Measurements from ENCODE around the gene UAP1L1. TPM values are rescaled to one million over a fixed set of nuclear protein-coding genes. Genes with fewer than 3 reads are reported as not detected.

The UAP1L1 gene
- total RNA-seq, 4 donors from 2014 or later = 9.3 to 15.7 (median 12.4) TPM

DNA sequence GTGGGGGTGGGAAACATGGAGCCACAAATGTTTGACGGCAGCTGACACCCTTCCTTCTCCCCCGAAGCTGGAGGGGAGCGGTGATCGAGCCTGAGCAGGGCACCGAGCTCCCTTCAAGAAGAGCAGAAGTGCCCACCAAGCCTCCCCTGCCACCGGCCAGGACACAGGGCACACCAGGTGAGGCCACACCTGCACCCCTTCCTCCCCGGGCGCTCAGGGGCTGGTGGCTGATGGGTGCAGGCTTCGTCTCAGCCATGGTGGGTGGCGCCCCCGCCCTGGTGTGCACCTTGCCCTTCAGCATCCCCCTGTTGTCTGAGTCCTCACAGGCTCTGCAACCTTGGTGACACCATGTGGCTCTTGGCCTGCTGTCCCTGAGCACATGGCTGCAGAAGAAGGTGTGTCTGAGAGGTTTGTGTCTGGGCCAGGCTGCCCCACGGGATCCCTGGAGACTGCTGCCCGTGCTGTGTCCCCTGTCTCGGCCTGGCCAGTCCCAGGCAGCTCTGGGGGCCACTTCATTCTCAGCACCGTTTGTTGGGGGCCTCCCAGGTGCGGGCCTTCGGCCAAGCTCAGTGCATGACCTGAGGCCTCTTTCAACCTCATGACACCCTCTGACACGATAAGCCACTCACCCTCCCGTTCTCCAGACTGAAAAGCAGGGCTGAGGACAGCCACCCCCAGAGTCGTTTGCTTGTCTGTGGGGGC is 20.6 kb downstream of the UAP1L1 start:
- no peaks in the 10 kb centered on the region for H3K27me3 ChIP-seq
- no peak overlapping the region for H3K27ac ChIP-seq
- intact Hi-C loops (cut with DNase I) = no loop called here
- WGBS, 2 donors = 91 to 96% methylated on average over 5 to 6 of the region's 20 CpGs
- peaks cover 32 to 38% of the 10 kb centered on the region in 2 donors for H3K36me3 ChIP-seq
- no peak for DNase-seq
- H3K9me3 ChIP-seq = no peaks in the 10 kb centered on the region
- H3K4me3 ChIP-seq (replicated peaks in 1 of 3) = no peak overlapping the region
- no peaks in the 10 kb centered on the region for H3K4me1 ChIP-seq
- TF ChIP-seq POLR2A (IDR thresholded peaks at IDR 0.05) (no peak), CTCF (IDR thresholded peaks at IDR 0.05) (no peak)

DNA sequence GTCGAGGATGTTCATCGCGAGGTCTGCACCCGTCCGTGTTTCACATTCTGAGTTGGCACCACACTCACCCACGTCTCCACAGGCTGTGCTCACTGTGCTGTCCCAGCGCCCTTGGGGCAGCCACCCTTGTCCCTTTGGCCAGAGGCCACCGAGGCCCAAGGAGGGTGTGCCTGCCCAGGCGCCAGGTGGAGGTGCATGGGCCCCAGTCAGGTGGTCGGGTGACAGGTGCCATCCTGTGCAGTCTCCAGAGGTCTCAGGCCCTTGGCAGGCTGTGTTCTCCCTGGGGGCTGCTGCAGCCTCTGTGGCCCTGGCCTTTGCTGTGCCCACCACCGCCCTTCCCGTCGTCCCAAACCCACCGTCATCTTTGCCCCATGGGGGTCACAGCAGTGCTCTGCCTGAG is 21.9 kb downstream of the UAP1L1 start:
- peaks cover 43 to 50% of the 10 kb centered on the region in 2 donors for H3K36me3 ChIP-seq
- 93 to 95% methylated on average over 11 to 14 of the region's 14 CpGs for WGBS, 2 donors
- no peak for TF ChIP-seq POLR2A (IDR thresholded peaks at IDR 0.05)
- no peak for TF ChIP-seq CTCF (IDR thresholded peaks at IDR 0.05)

DNA sequence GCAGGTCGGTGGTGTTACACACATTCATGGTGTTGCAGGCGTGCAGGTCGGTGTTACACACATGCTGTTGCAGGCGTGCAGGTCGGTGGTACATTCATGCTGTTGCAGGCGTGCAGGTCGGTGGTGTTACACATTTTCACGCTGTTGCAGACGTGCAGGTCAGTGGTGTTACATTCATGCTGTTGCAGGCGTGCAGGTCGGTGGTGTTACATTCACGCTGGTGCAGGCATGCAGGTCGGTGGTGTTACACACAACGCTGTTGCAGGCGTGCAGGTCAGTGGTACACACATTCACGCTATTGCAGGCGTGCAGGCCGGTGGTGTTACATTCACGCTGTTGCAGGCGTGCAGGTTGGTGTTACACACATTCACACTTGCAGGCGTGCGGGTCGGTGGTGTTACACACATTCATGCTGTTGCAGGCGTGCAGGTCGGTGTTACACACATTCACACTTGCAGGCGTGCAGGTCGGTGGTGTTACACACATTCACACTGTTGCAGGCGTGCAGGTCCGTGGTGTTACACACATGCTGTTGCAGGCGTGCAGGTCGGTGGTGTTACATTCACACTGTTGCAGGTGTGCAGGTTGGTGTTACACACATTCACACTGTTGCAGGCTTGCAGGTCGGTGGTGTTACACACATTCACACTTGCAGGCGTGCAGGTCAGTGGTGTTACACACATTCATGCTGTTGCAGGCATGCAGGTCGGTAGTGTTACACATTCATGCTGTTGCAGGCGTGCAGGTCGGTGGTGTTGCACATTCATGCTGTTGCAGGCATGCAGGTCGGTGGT is 26.1 kb downstream of the UAP1L1 start:
- H3K27me3 ChIP-seq = no peaks in the 10 kb centered on the region
- H3K36me3 ChIP-seq = peaks cover 61 to 70% of the 10 kb centered on the region in 2 donors
- H3K9me3 ChIP-seq = no peaks in the 10 kb centered on the region
- H3K27ac ChIP-seq = no peak overlapping the region
- H3K4me1 ChIP-seq = no peaks in the 10 kb centered on the region
- WGBS, 2 donors = 93 to 94% methylated on average over 30 to 37 of the region's 37 CpGs
- no peak overlapping the region for H3K4me3 ChIP-seq (replicated peaks in 1 of 3)
- DNase-seq = no peak
- TF ChIP-seq CTCF (IDR thresholded peaks at IDR 0.05) (no peak), POLR2A (IDR thresholded peaks at IDR 0.05) (no peak)
- intact Hi-C loops (cut with DNase I) = no loop called here

More for the DNA sequence above, 21.9 kb downstream of the UAP1L1 start:
- Histone ChIP-seq H3K27me3 (no peaks in the 10 kb centered on the region), H3K4me3 (replicated peaks in 1 of 3) (no peak overlapping the region), H3K4me1 (no peaks in the 10 kb centered on the region), H3K27ac (no peak overlapping the region), H3K9me3 (no peaks in the 10 kb centered on the region)
- intact Hi-C loops (cut with DNase I) = no loop called here
- DNase-seq = no peak

DNA sequence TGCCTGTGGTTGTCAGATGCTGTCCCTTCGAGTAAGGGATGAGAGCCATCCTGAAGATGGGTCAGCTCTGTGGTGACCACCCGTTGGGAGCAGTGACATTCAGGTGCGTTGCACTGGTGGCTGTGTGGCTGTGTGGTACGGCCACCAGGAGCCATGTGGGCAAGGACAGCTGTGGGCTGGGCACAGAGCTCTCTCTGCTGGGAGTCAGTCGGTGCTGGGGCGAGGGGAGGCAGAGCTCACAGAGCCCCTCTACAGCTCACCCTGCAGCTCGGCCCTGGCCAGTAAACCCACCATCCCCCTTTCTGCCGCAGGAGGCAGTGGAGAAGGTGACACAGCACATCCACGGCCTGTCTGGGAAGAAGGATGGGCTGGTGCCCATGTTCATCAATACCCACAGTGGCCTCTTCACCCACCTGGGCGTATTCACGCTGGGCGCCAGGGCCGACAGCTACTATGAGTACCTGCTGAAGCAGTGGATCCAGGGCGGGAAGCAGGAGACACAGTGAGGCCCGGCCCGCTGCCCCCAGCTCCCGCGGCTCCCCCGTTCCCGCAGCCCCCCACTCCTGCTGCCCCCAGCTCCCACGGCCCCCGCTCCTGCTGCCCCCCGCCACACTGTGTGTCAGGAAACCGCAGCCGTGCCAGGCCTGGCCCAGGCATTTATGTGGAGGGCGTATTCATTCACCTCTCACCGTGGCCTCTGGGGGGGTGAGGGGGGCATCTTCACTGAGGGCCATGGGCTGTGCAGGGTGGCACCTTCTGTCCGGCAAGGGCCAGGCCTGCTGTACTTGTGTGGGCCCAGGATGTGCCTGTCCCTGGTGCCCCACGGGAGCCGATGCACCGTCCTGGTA is 28.7 kb downstream of the UAP1L1 start:
- no peak overlapping the region for H3K27ac ChIP-seq
- WGBS, 2 donors = 92 to 97% methylated on average over 7 to 15 of the region's 31 CpGs
- H3K9me3 ChIP-seq = no peaks in the 10 kb centered on the region
- H3K27me3 ChIP-seq = no peaks in the 10 kb centered on the region
- no peak for TF ChIP-seq POLR2A (IDR thresholded peaks at IDR 0.05)
- no peak for TF ChIP-seq CTCF (IDR thresholded peaks at IDR 0.05)
- H3K4me3 ChIP-seq (replicated peaks in 1 of 3) = no peak overlapping the region
- intact Hi-C loops (cut with DNase I) = no loop called here
- no peaks in the 10 kb centered on the region for H3K4me1 ChIP-seq
- DNase-seq = no peak
- H3K36me3 ChIP-seq = peaks cover 60 to 66% of the 10 kb centered on the region in 2 donors
